Heart left ventricle (tissue), 16 donors: ENCODE measurements around the gene RXFP4. TPM values are rescaled to one million over a fixed set of nuclear protein-coding genes. Genes with fewer than 3 reads are reported as not detected.

Experiments
- ATAC-seq, 4 donors: fragments of 200-7000 bp; cut with Tn5 transposase; one replicate each; pipeline ENCODE4 v1.9.1; 2020 to 2022; ENCODE audit warnings: moderate library complexity in 4 of 4, mild to moderate bottlenecking in 3 of 4, moderate number of reproducible peaks in 1 of 4
- DNase-seq, 5 donors: peaks; one replicate each; pipeline ENCODE4 v3.0.0-alpha.2; 2020
- H3K27ac ChIP-seq, 12 donors: fragments of 200-600 bp; sonication (generic) in 4 of 12; one replicate each; pipeline versions ENCODE4 v1.5.0 to v1.8.0; 2016 to 2022; ENCODE audit warnings: mild to moderate bottlenecking in 2 of 12
- H3K27me3 ChIP-seq, 9 donors: fragments of 200-600 bp; sonication (generic) in 2 of 9; one replicate each; pipeline versions ENCODE4 v1.5.1 to v1.8.0; 2016 to 2022; ENCODE audit warnings: mild to moderate bottlenecking in 3 of 9
- H3K36me3 ChIP-seq, 9 donors: fragments of 200-600 bp; sonication (generic) in 2 of 9; one replicate each; pipeline versions ENCODE4 v1.5.0 to v1.8.0; 2018 to 2022; ENCODE audit warnings: mild to moderate bottlenecking in 2 of 9
- H3K4me1 ChIP-seq, 12 donors: fragments of 200-600 bp; sonication (generic) in 4 of 12; one replicate each; pipeline versions ENCODE4 v1.5.0 to v1.8.0; 2016 to 2022; ENCODE audit warnings: mild to moderate bottlenecking in 3 of 12
- H3K4me3 ChIP-seq, 12 donors: fragments of 200-600 bp; sonication (generic) in 4 of 12; one replicate each; pipeline versions ENCODE4 v1.5.0 to v1.8.0; 2017 to 2022; ENCODE audit warnings: mild to moderate bottlenecking in 9 of 12, moderate library complexity in 4 of 12
- H3K9me3 ChIP-seq, 12 donors: fragments of 200-600 bp; sonication (generic) in 4 of 12; one replicate each; pipeline versions ENCODE4 v1.5.0 to v1.8.0; 2016 to 2022; ENCODE audit warnings: mild to moderate bottlenecking in 1 of 12
- POLR2A ChIP-seq, 2 donors: fragments of 450-650 bp; IDR thresholded peaks; one replicate each; pipeline ENCODE4 v1.6.1; 2017; ENCODE audit warnings: antibody characterized with exemption in 2 of 2, mild to moderate bottlenecking in 2 of 2, moderate library complexity in 2 of 2
- WGBS, 4 donors: extraction: QIAGEN DNeasy Blood & Tissue Kit in 2 of 4; methylation state at CpG; one replicate each; pipeline versions ENCODE4 v1.1.5 to v1.1.7; 2013 to 2018; 5-methylcytosine and 5-hydroxymethylcytosine counted together
- intact Hi-C, 10 donors: fragments of 100-400 bp; cut with DNase I; formaldehyde crosslinking; loops; one replicate each; pipeline versions ENCODE4 v1.11.1 to v1.14.2; 2022
- polyA plus RNA-seq, 2 donors: library from polyadenylated mRNA; stranded (reverse); fragments of 200-250 nt; gene quantifications; one replicate each; pipeline ENCODE4 v1.2.3, GENCODE V29; 2013
- total RNA-seq, 9 donors: library from RNA; depleted of rRNA in 2 of 9; stranded (reverse); fragments of >200 nt in 2 of 9; fragmentation: NEBNext Ultra II Directional in 3 of 9; extraction: Animal tissue kit (Norgen Biotek cat#: 25700) in 3 of 9; gene quantifications; one replicate each; pipeline versions ENCODE4 v1.1.0 to v1.2.4, GENCODE V29; 2016 to 2023
- TF ChIP-seq, protein P1 (sequence below), 12 donors: fragments of 200-600 bp; sonication (generic) in 4 of 12; IDR thresholded peaks; one replicate each; pipeline versions ENCODE4 v1.5.0 to v1.8.0; 2018 to 2022; ENCODE audit warnings: antibody characterized with exemption in 12 of 12, mild to moderate bottlenecking in 5 of 12
- donor health status: ischemic (EF 13 %, LVEDD 7.1; RV severe dilation, severe dysfunction).
- donor health status: healthy with polysubstance abuse.
- donor health status: DM: no; HTN: yes; CAD: no.
- donor health status: DM: no; HTN: no; CAD: no.
- donor health status: ischemic (EF 25% LVEDD 6.9; RV normal size, moderate dysfunction).
- donor health status: ischemic (EF 25% LVEDD 5.7; RV mildly dilated, moderate dysfunction).
- donor health status: healthy.
- donor health status: DM: yes; HTN: yes; CAD: no.
- donor health status: ischemic (EF 35%, LVEDD 5.7; RV mildly dilated, moderate dysfunction).
- donor health status: nonischemic (EF 11% LVEDD 7.7; RV severe dilation, severe dysfunction).
- donor health status: DM: yes; HTN: yes; CAD: no.
- donor health status: PGD.
- donor health status: ischemic (EF 29% LVEDD 5.4; RV normal size, mild dysfunction).
- donor health status: nonischemic (EF 23%, LVEDD 6.1; RV moderate dilation, normal function).

Gene RXFP4
- total and polyA plus RNA-seq, 11 donors = 0.07 TPM; not detected in 10

DNA sequence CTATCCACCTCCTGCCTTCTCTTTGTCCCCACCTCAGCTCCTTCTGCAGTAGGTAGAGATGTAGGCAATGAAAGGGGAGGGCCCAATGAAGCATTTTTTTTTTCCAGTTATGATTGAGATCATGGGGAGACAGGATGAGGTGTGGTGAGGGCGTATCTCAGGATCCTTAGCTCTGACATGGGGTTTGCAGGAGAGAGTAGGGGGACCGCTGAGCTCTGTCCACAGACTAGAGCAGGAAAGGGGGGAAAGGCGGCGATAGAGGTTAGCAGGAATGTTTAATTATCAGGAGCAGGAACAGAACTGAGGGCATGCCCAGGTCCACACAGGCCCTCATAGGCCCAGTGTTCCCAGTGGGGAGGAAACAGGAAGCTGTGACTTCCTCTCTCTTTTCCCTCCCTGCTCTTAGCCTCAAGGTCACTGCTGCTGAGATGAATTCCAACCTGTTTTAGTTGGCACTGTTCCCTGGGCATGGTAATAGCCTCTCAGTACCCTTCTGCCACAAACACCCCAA, 901 bp upstream of the RXFP4 start:
- DNase-seq (peak in 3 of 5 donors; percentile 52 to 75 (median 60)), ATAC-seq (peak; percentile 69 to 87 (median 76))
- H3K4me3 ChIP-seq = no peak overlapping the region
- H3K27ac ChIP-seq = peak overlapping the region; percentile 67 to 92 (median 82)
- 24 to 31% (median 29%) methylated on average over 4 of the region's 4 CpGs for WGBS, 4 donors
- TF ChIP-seq, protein P1, sequence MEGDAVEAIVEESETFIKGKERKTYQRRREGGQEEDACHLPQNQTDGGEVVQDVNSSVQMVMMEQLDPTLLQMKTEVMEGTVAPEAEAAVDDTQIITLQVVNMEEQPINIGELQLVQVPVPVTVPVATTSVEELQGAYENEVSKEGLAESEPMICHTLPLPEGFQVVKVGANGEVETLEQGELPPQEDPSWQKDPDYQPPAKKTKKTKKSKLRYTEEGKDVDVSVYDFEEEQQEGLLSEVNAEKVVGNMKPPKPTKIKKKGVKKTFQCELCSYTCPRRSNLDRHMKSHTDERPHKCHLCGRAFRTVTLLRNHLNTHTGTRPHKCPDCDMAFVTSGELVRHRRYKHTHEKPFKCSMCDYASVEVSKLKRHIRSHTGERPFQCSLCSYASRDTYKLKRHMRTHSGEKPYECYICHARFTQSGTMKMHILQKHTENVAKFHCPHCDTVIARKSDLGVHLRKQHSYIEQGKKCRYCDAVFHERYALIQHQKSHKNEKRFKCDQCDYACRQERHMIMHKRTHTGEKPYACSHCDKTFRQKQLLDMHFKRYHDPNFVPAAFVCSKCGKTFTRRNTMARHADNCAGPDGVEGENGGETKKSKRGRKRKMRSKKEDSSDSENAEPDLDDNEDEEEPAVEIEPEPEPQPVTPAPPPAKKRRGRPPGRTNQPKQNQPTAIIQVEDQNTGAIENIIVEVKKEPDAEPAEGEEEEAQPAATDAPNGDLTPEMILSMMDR (IDR thresholded peaks at IDR 0.05) = no peak
- TF ChIP-seq POLR2A (IDR thresholded peaks at IDR 0.05) = no peak
- H3K27me3 ChIP-seq = no peaks in the 10 kb centered on the region
- H3K9me3 ChIP-seq = no peaks in the 10 kb centered on the region
- H3K36me3 ChIP-seq = peaks cover 0 to 2% (median 0%) of the 10 kb centered on the region in 9 donors
- H3K4me1 ChIP-seq = peaks cover 4 to 70% (median 47%) of the 10 kb centered on the region in 12 donors
- intact Hi-C loops = loop anchor here in 5 of 10 donors (5.0 to 10.0 kb wide), 3 partner anchors 37 to 114 kb away; partner anchors contain the start of genes ARHGEF2 (in 4 of the 5), LAMTOR2 (in 2 of the 5) and UBQLN4 (in 2 of the 5)

GRCh38 chr1:155941845-155942531, 550 bp downstream of the RXFP4 start:
- H3K4me1 ChIP-seq = peaks cover 4 to 85% (median 47%) of the 10 kb centered on the region in 12 donors
- H3K4me3 ChIP-seq = no peak overlapping the region
- DNase-seq (no peak), ATAC-seq (no peak)
- peaks cover 0 to 16% (median 12%) of the 10 kb centered on the region in 9 donors for H3K36me3 ChIP-seq
- TF ChIP-seq, protein P1 (IDR thresholded peaks at IDR 0.05) = no peak
- TF ChIP-seq POLR2A (IDR thresholded peaks at IDR 0.05) = no peak
- H3K27ac ChIP-seq = peak overlapping the region; percentile 67 to 92 (median 82)
- WGBS, 4 donors = 79 to 97% (median 81%) methylated on average over 13 to 29 of the region's 29 CpGs
- intact Hi-C loops = loop anchor here in 5 of 10 donors (5.0 to 10.0 kb wide), 3 partner anchors 35 to 113 kb away; partner anchors contain the start of genes ARHGEF2 (in 4 of the 5), LAMTOR2 (in 2 of the 5) and UBQLN4 (in 2 of the 5)
- no peaks in the 10 kb centered on the region for H3K9me3 ChIP-seq
- H3K27me3 ChIP-seq = no peaks in the 10 kb centered on the region

DNA sequence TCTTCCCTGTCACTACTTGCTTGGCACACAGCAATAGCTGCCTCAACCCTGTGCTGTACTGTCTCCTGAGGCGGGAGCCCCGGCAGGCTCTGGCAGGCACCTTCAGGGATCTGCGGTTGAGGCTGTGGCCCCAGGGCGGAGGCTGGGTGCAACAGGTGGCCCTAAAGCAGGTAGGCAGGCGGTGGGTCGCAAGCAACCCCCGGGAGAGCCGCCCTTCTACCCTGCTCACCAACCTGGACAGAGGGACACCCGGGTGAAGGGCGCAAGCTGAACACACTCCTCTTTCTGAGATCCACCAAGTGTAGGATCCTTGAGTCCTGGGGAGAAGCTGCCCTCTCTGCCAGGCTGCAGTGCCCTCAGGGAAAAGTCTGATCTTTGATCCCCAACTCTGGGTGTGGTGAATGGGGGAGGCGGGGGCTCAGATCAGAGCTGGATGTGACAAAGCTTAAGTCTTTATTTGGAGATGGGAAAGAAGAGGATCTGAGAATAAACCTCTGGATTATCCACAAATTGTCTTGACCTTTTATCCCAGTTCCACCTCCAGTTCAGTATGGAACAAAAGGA, 1.2 kb downstream of the RXFP4 start:
- Histone ChIP-seq H3K27ac (peak overlapping the region in 9 of 12 donors; percentile 67 to 92 (median 83)), H3K36me3 (peaks cover 0 to 23% (median 18%) of the 10 kb centered on the region in 9 donors), H3K9me3 (no peaks in the 10 kb centered on the region), H3K4me3 (no peak overlapping the region), H3K27me3 (no peaks in the 10 kb centered on the region), H3K4me1 (peaks cover 4 to 90% (median 47%) of the 10 kb centered on the region in 12 donors)
- DNase-seq = no peak
- intact Hi-C loops = loop anchor here in 5 of 10 donors (5.0 to 10.0 kb wide), 3 partner anchors 35 to 112 kb away; partner anchors contain the start of genes ARHGEF2 (in 4 of the 5), LAMTOR2 (in 2 of the 5) and UBQLN4 (in 2 of the 5)
- 79 to 96% (median 84%) methylated on average over 4 to 11 of the region's 11 CpGs for WGBS, 4 donors
- TF ChIP-seq POLR2A (IDR thresholded peaks at IDR 0.05) = no peak
- TF ChIP-seq, protein P1 (IDR thresholded peaks at IDR 0.05) = no peak
- no peak for ATAC-seq

- Histone ChIP-seq H3K9me3 (no peaks in the 10 kb centered on the region), H3K4me1 (peaks cover 4 to 81% (median 36%) of the 10 kb centered on the region in 12 donors), H3K27ac (peak overlapping the region in 4 of 12 donors; percentile 13 to 39 (median 19)), H3K36me3 (peaks cover 0 to 40% (median 36%) of the 10 kb centered on the region in 9 donors), H3K4me3 (no peak overlapping the region), H3K27me3 (no peaks in the 10 kb centered on the region)
- WGBS, 4 donors = 53 to 64% (median 59%) methylated on average over 5 to 6 of the region's 6 CpGs
- ATAC-seq (no peak), DNase-seq (no peak)
- intact Hi-C loops = loop anchor here in 5 of 10 donors (5.0 to 10.0 kb wide), 3 partner anchors 33 to 110 kb away; partner anchors contain the start of genes ARHGEF2 (in 4 of the 5), LAMTOR2 (in 2 of the 5) and UBQLN4 (in 2 of the 5)
- TF ChIP-seq, protein P1 (IDR thresholded peaks at IDR 0.05) = no peak
- no peak for TF ChIP-seq POLR2A (IDR thresholded peaks at IDR 0.05)
These were observed 3.0 kb downstream of the RXFP4 start for GRCh38 chr1:155944444-155944799.
